ENCODE results near the gene EML4.

The EML4 gene

GRCh38 chr2:42361728-42362283, 192.7 kb downstream of the EML4 start:
- in situ Hi-C loops (cut with MboI; ENCODE audit: low sequenced_read_pairs, unreplicated experiment), result loop anchor here (25.0 kb wide), 1 partner anchor 500 kb away; no protein-coding TSS in a partner anchor
- no peak for DNase-seq (ENCODE audit: low spot score)
- no peak for TF ChIP-seq CTCF (IDR thresholded peaks at IDR 0.05; ENCODE audit: borderline replicate concordance, control extremely low read depth, extremely low read depth, insufficient read depth, missing control alignments)

GRCh38 chr2:42363413-42363812, 194.3 kb downstream of the EML4 start:
- in situ Hi-C loops (cut with MboI; ENCODE audit: low sequenced_read_pairs, unreplicated experiment), result loop anchor here (25.0 kb wide), 1 partner anchor 501 kb away; no protein-coding TSS in a partner anchor
- TF ChIP-seq CTCF (IDR thresholded peaks at IDR 0.05; ENCODE audit: borderline replicate concordance, control extremely low read depth, extremely low read depth, insufficient read depth, missing control alignments), result no peak
- no peak for DNase-seq (ENCODE audit: low spot score)

GRCh38 chr2:42364658-42365057, 195.5 kb downstream of the EML4 start:
- DNase-seq (ENCODE audit: low spot score), result no peak
- in situ Hi-C loops (cut with MboI; ENCODE audit: low sequenced_read_pairs, unreplicated experiment), result loop anchor here (25.0 kb wide), 1 partner anchor 502 kb away; no protein-coding TSS in a partner anchor
- TF ChIP-seq CTCF (IDR thresholded peaks at IDR 0.05; ENCODE audit: borderline replicate concordance, control extremely low read depth, extremely low read depth, insufficient read depth, missing control alignments), result no peak

- no peak for TF ChIP-seq CTCF (IDR thresholded peaks at IDR 0.05; ENCODE audit: borderline replicate concordance, control extremely low read depth, extremely low read depth, insufficient read depth, missing control alignments)
- no peak for DNase-seq (ENCODE audit: low spot score)
- in situ Hi-C loops (cut with MboI; ENCODE audit: low sequenced_read_pairs, unreplicated experiment), result loop anchor here (25.0 kb wide), 1 partner anchor 504 kb away; no protein-coding TSS in a partner anchor
Measured at GRCh38 chr2:42366411-42366810, 197.3 kb downstream of the EML4 start.

GRCh38 chr2:42367835-42368234, 198.7 kb downstream of the EML4 start:
- no peak for DNase-seq (ENCODE audit: low spot score)
- TF ChIP-seq CTCF (IDR thresholded peaks at IDR 0.05; ENCODE audit: borderline replicate concordance, control extremely low read depth, extremely low read depth, insufficient read depth, missing control alignments), result no peak
- in situ Hi-C loops (cut with MboI; ENCODE audit: low sequenced_read_pairs, unreplicated experiment), result loop anchor here (25.0 kb wide), 1 partner anchor 506 kb away; no protein-coding TSS in a partner anchor

- TF ChIP-seq CTCF (IDR thresholded peaks at IDR 0.05; ENCODE audit: borderline replicate concordance, control extremely low read depth, extremely low read depth, insufficient read depth, missing control alignments), result no peak
- no peak for DNase-seq (ENCODE audit: low spot score)
- in situ Hi-C loops (cut with MboI; ENCODE audit: low sequenced_read_pairs, unreplicated experiment), result loop anchor here (25.0 kb wide), 1 partner anchor 507 kb away; no protein-coding TSS in a partner anchor
Measured at GRCh38 chr2:42368817-42369531, 199.8 kb downstream of the EML4 start.

Measured in GM13976 (cell line).